ENCODE data around the gene SH3BGRL2.

DNA sequence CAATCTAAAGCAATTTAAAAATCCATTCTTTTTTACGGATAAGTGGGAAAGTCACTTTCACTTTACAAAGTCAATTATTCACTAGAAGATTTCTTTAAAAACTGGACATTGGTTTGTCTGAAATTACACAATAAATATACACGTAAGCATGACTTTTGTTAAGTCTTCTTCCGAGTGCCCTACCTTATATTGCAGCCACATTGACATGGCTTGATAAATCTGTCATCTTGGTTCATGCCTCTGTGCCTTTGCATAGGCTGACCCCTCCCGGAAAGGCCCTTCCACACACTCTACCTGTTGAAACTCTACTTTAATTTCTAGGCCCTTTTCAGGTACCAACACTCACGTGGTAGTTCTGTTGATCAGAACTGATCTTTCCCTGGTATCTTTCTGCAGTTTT, 104.1 kb downstream of the SH3BGRL2 start:
- TF ChIP-seq POLR2A (IDR thresholded peaks at IDR 0.05), result no peak
- TF ChIP-seq CTCF (IDR thresholded peaks at IDR 0.05), result no peak
